Left renal cortex interstitium (tissue), 4 donors: ENCODE measurements around the gene BTNL8. TPM values are rescaled to one million over a fixed set of nuclear protein-coding genes. Genes with fewer than 3 reads are reported as not detected.
"Not testable (repeated sequence)": the region's sequence is repeated elsewhere in the genome, so short reads cannot be mapped to it uniquely, and the experiment has no call there.

ENCODE experiments used
- DNase-seq, 4 donors: peaks; one replicate each; pipeline ENCODE4 v3.0.0-alpha.2; 2013; ENCODE audit warnings: low read depth in 4 of 4, low spot score in 2 of 4, missing footprints in 1 of 4
- polyA plus RNA-seq, 4 donors: library from polyadenylated mRNA; unstranded; fragments of 120-200 nt; gene quantifications; one replicate each; pipeline ENCODE4 v1.2.1, GENCODE V29; 2013; ENCODE audit not compliant: insufficient read length in 4 of 4

The BTNL8 gene
- polyA plus RNA-seq, 4 donors = 0.18 to 0.84 (median 0.39) TPM

- DNase-seq = no peak
Measured at GRCh38 chr5:180874804-180875582, 24.0 kb upstream of the BTNL8 start.

GRCh38 chr5:180875860-180876426 lies 23.0 kb upstream of the BTNL8 start:
- no peak for DNase-seq

- DNase-seq = not testable (repeated sequence)
Measured at GRCh38 chr5:180885845-180886529, 13.0 kb upstream of the BTNL8 start.

GRCh38 chr5:180889381-180889780 lies 9.6 kb upstream of the BTNL8 start:
- no peak for DNase-seq

- DNase-seq = not testable (repeated sequence)
Measured at GRCh38 chr5:180895330-180895729, 3.6 kb upstream of the BTNL8 start.

- DNase-seq = no peak
Measured at GRCh38 chr5:180900178-180900577, 1.2 kb downstream of the BTNL8 start.

GRCh38 chr5:180901319-180902009 lies 2.5 kb downstream of the BTNL8 start:
- no peak for DNase-seq

- DNase-seq = no peak
Measured at GRCh38 chr5:180908400-180908799, 9.4 kb downstream of the BTNL8 start.

- no peak for DNase-seq
Measured at GRCh38 chr5:180908998-180909731, 10.2 kb downstream of the BTNL8 start.

- no peak for DNase-seq
Measured at GRCh38 chr5:180909782-180910181, 10.8 kb downstream of the BTNL8 start.

GRCh38 chr5:180910182-180910581 lies 11.2 kb downstream of the BTNL8 start:
- DNase-seq = no peak

GRCh38 chr5:180910735-180911134 lies 11.8 kb downstream of the BTNL8 start:
- DNase-seq = peak; percentile 4 to 10 (median 9)

- no peak for DNase-seq
Measured at GRCh38 chr5:180914646-180915045, 15.7 kb downstream of the BTNL8 start.

- no peak for DNase-seq
Measured at GRCh38 chr5:180915924-180916323, 17.0 kb downstream of the BTNL8 start.

- DNase-seq = no peak
Measured at GRCh38 chr5:180918380-180918779, 19.4 kb downstream of the BTNL8 start.

- no peak for DNase-seq
Measured at GRCh38 chr5:180920710-180921109, 21.8 kb downstream of the BTNL8 start.

- DNase-seq = no peak
Measured at GRCh38 chr5:180922932-180923331, 24.0 kb downstream of the BTNL8 start.

- no peak for DNase-seq
Measured at GRCh38 chr5:180932660-180933059, 33.7 kb downstream of the BTNL8 start.

GRCh38 chr5:180935203-180935602 lies 36.2 kb downstream of the BTNL8 start:
- no peak for DNase-seq

GRCh38 chr5:180938294-180938693 lies 39.3 kb downstream of the BTNL8 start:
- no peak for DNase-seq
